WTC11 (cell line): ENCODE results near the gene AGAP1. TPM values are rescaled to one million over a fixed set of nuclear protein-coding genes. Genes with fewer than 3 reads are reported as not detected.
A peak's percentile ranks its signal among the peaks of the same experiment; 100 is the strongest.

ENCODE experiments used
- ATAC-seq: fragments of 200-7000 bp; cut with Tn5 transposase; 2 replicates; pipeline ENCODE4 v1.10.0; 2021; ENCODE audit warnings: mild to moderate bottlenecking, moderate library complexity
- CTCF ChIA-PET: fragments of 300-600 bp; sonication (Branson Sonifier 250); formaldehyde crosslinking; loops from one replicate; lab custom pipeline; 2021; ENCODE audit warnings: antibody characterized with exemption; lab: Charles Lee
- POLR2A ChIA-PET: fragments of 350-600 bp; sonication (Branson Sonifier 250); formaldehyde crosslinking; loops from one replicate; lab custom pipeline; 2021; ENCODE audit warnings: antibody characterized with exemption; lab: Charles Lee
- DNase-seq: peaks from one replicate; pipeline ENCODE4 v3.0.0; 2021; ENCODE audit warnings: low spot score
- H3K27ac Mint-ChIP-seq: 2 replicates; pipeline ENCODE4 v1.8.0; 2021; ENCODE audit warnings: mixed read lengths
- H3K27me3 Mint-ChIP-seq: 2 replicates; pipeline ENCODE4 v1.8.0; 2021; ENCODE audit warnings: low read depth, mild to moderate bottlenecking, moderate library complexity, mixed read lengths
- H3K36me3 Mint-ChIP-seq: 2 replicates; pipeline ENCODE4 v1.8.0; 2021; ENCODE audit warnings: mixed read lengths
- H3K4me1 Mint-ChIP-seq: 2 replicates; pipeline ENCODE4 v1.8.0; 2022; ENCODE audit warnings: mixed read lengths
- H3K4me3 Mint-ChIP-seq: 2 replicates; pipeline ENCODE4 v1.8.0; 2021; ENCODE audit warnings: mild to moderate bottlenecking, moderate library complexity, mixed read lengths
- H3K9me3 Mint-ChIP-seq: 2 replicates; pipeline ENCODE4 v1.8.0; 2021; ENCODE audit warnings: mixed read lengths
- AR ChIP-seq: fragments of 250-450 bp; sonication (Bioruptor Pico); IDR thresholded peaks from 2 replicates; pipeline ENCODE4 v1.9.0; 2021; ENCODE audit warnings: mild to moderate bottlenecking
- ARID4B ChIP-seq: sonication (generic); formaldehyde crosslinking; IDR thresholded peaks from 2 replicates; pipeline ENCODE4 v1.8.0; 2023; ENCODE audit warnings: missing genetic modification reagents, mild to moderate bottlenecking, borderline replicate concordance
- ATF2 ChIP-seq: sonication (generic); formaldehyde crosslinking; IDR thresholded peaks from 2 replicates; pipeline ENCODE4 v1.8.1; 2022; ENCODE audit warnings: low read depth, missing genetic modification reagents, borderline replicate concordance
- ATF3 ChIP-seq: sonication (generic); formaldehyde crosslinking; conservative IDR thresholded peaks from 2 replicates; pipeline ENCODE4 v1.8.1; 2022; ENCODE audit warnings: mild to moderate bottlenecking, missing genetic modification reagents
- CREB1 ChIP-seq: sonication (generic); formaldehyde crosslinking; IDR thresholded peaks from 2 replicates; pipeline ENCODE4 v1.8.0; 2023; ENCODE audit warnings: mild to moderate bottlenecking, missing genetic modification reagents
- ELF4 ChIP-seq: sonication (generic); formaldehyde crosslinking; IDR thresholded peaks from 2 replicates; pipeline ENCODE4 v1.8.1; 2022; ENCODE audit warnings: low read depth, mild to moderate bottlenecking, moderate library complexity, missing genetic modification reagents
- EMX1 ChIP-seq: fragments of 250-450 bp; sonication (Bioruptor Pico); IDR thresholded peaks from 2 replicates; pipeline ENCODE4 v1.8.0; 2021; ENCODE audit warnings: mild to moderate bottlenecking
- ETV6 ChIP-seq: sonication (generic); formaldehyde crosslinking; IDR thresholded peaks from 2 replicates; pipeline ENCODE4 v1.8.1; 2022; ENCODE audit warnings: mild to moderate bottlenecking, missing genetic modification reagents
- MAX ChIP-seq: sonication (generic); formaldehyde crosslinking; IDR thresholded peaks from 2 replicates; pipeline ENCODE4 v1.8.0; 2022; ENCODE audit warnings: mild to moderate bottlenecking, missing genetic modification reagents
- NR3C1 ChIP-seq: sonication (generic); formaldehyde crosslinking; conservative IDR thresholded peaks from 2 replicates; pipeline ENCODE4 v1.8.1; 2023; ENCODE audit warnings: low read depth, mild to moderate bottlenecking, missing genetic modification reagents
- PRRX2 ChIP-seq: fragments of 250-450 bp; sonication (Bioruptor Pico); IDR thresholded peaks from 2 replicates; pipeline ENCODE4 v1.8.0; 2021; ENCODE audit warnings: mild to moderate bottlenecking
- USF2 ChIP-seq: sonication (generic); formaldehyde crosslinking; IDR thresholded peaks from 2 replicates; pipeline ENCODE4 v1.8.1; 2023; ENCODE audit warnings: mild to moderate bottlenecking, missing genetic modification reagents, moderate library complexity
- ZNF138 ChIP-seq: sonication (generic); formaldehyde crosslinking; conservative IDR thresholded peaks from 2 replicates; pipeline ENCODE4 v1.8.1; 2022; ENCODE audit warnings: mild to moderate bottlenecking, moderate library complexity, missing genetic modification reagents
- ZNF263 ChIP-seq: sonication (generic); formaldehyde crosslinking; IDR thresholded peaks from 2 replicates; pipeline ENCODE4 v1.8.1; 2022; ENCODE audit warnings: low read depth, mild to moderate bottlenecking, moderate library complexity, missing genetic modification reagents
- ZNF671 ChIP-seq: fragments of 250-450 bp; sonication (Bioruptor Pico); IDR thresholded peaks from 2 replicates; pipeline ENCODE4 v1.8.0; 2021; ENCODE audit warnings: mild to moderate bottlenecking
- total RNA-seq: library from RNA; stranded (reverse); gene quantifications from 3 replicates; pipeline ENCODE4 v1.2.3, GENCODE V29; 2021

AGAP1 gene
- total RNA-seq, 1 experiment from 2014 or later, result 49.3 TPM

GRCh38 chr2:236173036-236173728, 679.3 kb downstream of the AGAP1 start:
- CTCF ChIA-PET, result interaction anchor here (1.4 kb wide), 1 partner anchor 394 kb away, joined by 6 read pairs; no protein-coding TSS in a partner anchor
- H3K4me3 Mint-ChIP-seq, result peak overlapping the region; percentile 59
- H3K9me3 Mint-ChIP-seq, result no peaks in the 10 kb centered on the region
- no peak overlapping the region for H3K27ac Mint-ChIP-seq
- TF ChIP-seq USF2 (CRISPR knock-in tag), result no peak
- TF ChIP-seq ELF4, result no peak
- TF ChIP-seq CREB1, result no peak
- no peak for TF ChIP-seq ETV6
- no peak for TF ChIP-seq AR (CRISPR knock-in tag)
- TF ChIP-seq EMX1 (CRISPR knock-in tag), result no peak
- TF ChIP-seq ZNF138 (CRISPR knock-in tag), result no peak
- no peak for TF ChIP-seq ARID4B
- TF ChIP-seq ZNF263 (CRISPR knock-in tag), result no peak
- TF ChIP-seq NR3C1, result no peak
- no peak for TF ChIP-seq ZNF671 (CRISPR knock-in tag)
- TF ChIP-seq MAX (CRISPR knock-in tag), result no peak
- no peak for TF ChIP-seq ATF3 (CRISPR knock-in tag)
- TF ChIP-seq PRRX2 (CRISPR knock-in tag), result no peak
- TF ChIP-seq ATF2 (CRISPR knock-in tag), result no peak
- H3K27me3 Mint-ChIP-seq, result peaks cover 91% of the 10 kb centered on the region
- peak; percentile 1; the same call in 1 of the 2 replicates for ATAC-seq
- no peaks in the 10 kb centered on the region for H3K36me3 Mint-ChIP-seq
- peak; percentile 55 for DNase-seq
- POLR2A ChIA-PET, result no interaction called here
- peaks cover 66% of the 10 kb centered on the region for H3K4me1 Mint-ChIP-seq
